Embryonic facial prominence (tissue), 1 donor: Measurements from ENCODE around the gene ALDH1A3.

Source experiments
- DNase-seq: peaks from one replicate; pipeline ENCODE4 v3.0.0-alpha.2; 2016; ENCODE audit errors: extremely low spot score

The ALDH1A3 gene

GRCh38 chr15:100901702-100902435 is 22.2 kb downstream of the ALDH1A3 start:
- DNase-seq: no peak

- DNase-seq: peak; percentile 78
Measured at GRCh38 chr15:100902436-100903167, 23.0 kb downstream of the ALDH1A3 start.

GRCh38 chr15:100903168-100903554 is 23.5 kb downstream of the ALDH1A3 start:
- DNase-seq: no peak

- no peak for DNase-seq
Measured at GRCh38 chr15:100905850-100906249, 26.2 kb downstream of the ALDH1A3 start.

GRCh38 chr15:100908466-100908865 is 28.8 kb downstream of the ALDH1A3 start:
- no peak for DNase-seq

GRCh38 chr15:100909565-100909964 is 29.9 kb downstream of the ALDH1A3 start:
- no peak for DNase-seq

- DNase-seq: no peak
Measured at GRCh38 chr15:100909989-100910955, 30.6 kb downstream of the ALDH1A3 start.

- DNase-seq: no peak
Measured at GRCh38 chr15:100911086-100911485, 31.5 kb downstream of the ALDH1A3 start.

- DNase-seq: no peak
Measured at GRCh38 chr15:100913961-100914360, 34.3 kb downstream of the ALDH1A3 start.

GRCh38 chr15:100914876-100915275 is 35.2 kb downstream of the ALDH1A3 start:
- DNase-seq: no peak

GRCh38 chr15:100918034-100918689 is 38.5 kb downstream of the ALDH1A3 start:
- DNase-seq: peak; percentile 39

- DNase-seq: no peak
Measured at GRCh38 chr15:100918690-100919480, 39.3 kb downstream of the ALDH1A3 start, which contains the start of gene LRRK1. LRRK1 (plus strand) TSS chr15:100919357; CDS start chr15:100924633, 5,276 bp downstream.

GRCh38 chr15:100919481-100920405 is 40.1 kb downstream of the ALDH1A3 start:
- no peak for DNase-seq

- DNase-seq: no peak
Measured at GRCh38 chr15:100920516-100921135, 41.0 kb downstream of the ALDH1A3 start.

GRCh38 chr15:100922192-100923040 is 42.8 kb downstream of the ALDH1A3 start:
- DNase-seq: no peak

GRCh38 chr15:100923076-100923475 is 43.4 kb downstream of the ALDH1A3 start:
- DNase-seq: no peak

GRCh38 chr15:100923902-100924301 is 44.3 kb downstream of the ALDH1A3 start:
- DNase-seq: no peak

GRCh38 chr15:100924436-100924835 is 44.8 kb downstream of the ALDH1A3 start:
- no peak for DNase-seq
